Motor neuron (in vitro differentiated cells): ENCODE measurements around the gene PIK3C2B. TPM values are rescaled to one million over a fixed set of nuclear protein-coding genes. Genes with fewer than 3 reads are reported as not detected.

Experiments used
- ATAC-seq, 8 experiments: fragments of 200-7000 bp; cut with Tn5 transposase; replicated peaks in 6 of 8; 2 replicates each; pipeline ENCODE4 v1.8.0; 2021; ENCODE audit warnings: mild to moderate bottlenecking in 8 of 8, moderate library complexity in 8 of 8
- H3K27ac ChIP-seq, 2 donors: fragments of 250-450 bp; sonication (Bioruptor Pico); 2 replicates each; pipeline ENCODE4 v1.9.0; 2021; ENCODE audit warnings: antibody characterized with exemption in 2 of 2, mild to moderate bottlenecking in 2 of 2, moderate library complexity in 1 of 2
- H3K4me1 ChIP-seq, 2 donors: fragments of 250-450 bp; sonication (Bioruptor Pico); replicated peaks in 1 of 2; 2 replicates each; pipeline ENCODE4 v1.6.1; 2021; ENCODE audit warnings: antibody characterized with exemption in 2 of 2, mild to moderate bottlenecking in 2 of 2, moderate library complexity in 1 of 2
- H3K4me3 ChIP-seq, 5 donors: fragments of 250-450 bp; sonication (Bioruptor Pico); 2 replicates each; pipeline ENCODE4 v1.9.0; 2021; ENCODE audit warnings: antibody characterized with exemption in 5 of 5, mild to moderate bottlenecking in 5 of 5, moderate library complexity in 4 of 5
- WGBS, 10 experiments: fragments of 450-650 bp; shearing (Covaris generic); methylation state at CpG; one replicate each; pipeline ENCODE4 v1.0.0; 2022; 5-methylcytosine and 5-hydroxymethylcytosine counted together
- in situ Hi-C, 9 experiments: fragments of 400-800 bp; cut with MboI; loops; one replicate each; pipeline ENCODE4 v1.15.0; 2021; ENCODE audit warnings: low sequenced_read_pairs in 9 of 9, low pct_unique_long_range_greater_than_20kb in 2 of 9; ENCODE audit not compliant: unreplicated experiment in 9 of 9
- total RNA-seq, 8 experiments: library from RNA; unstranded; fragments of 300-600 nt; gene quantifications; 2 replicates each; pipeline versions ENCODE4 v1.2.3 to v1.2.4, GENCODE V29; 2022

The PIK3C2B gene
- total RNA-seq, 8 experiments from 2014 or later = 4.6 to 60.2 (median 23.7) TPM

GRCh38 chr1:204505674-204506200, 11.1 kb upstream of the PIK3C2B start:
- Histone ChIP-seq H3K4me3 (peak overlapping the region; percentile 41 to 60 (median 47)), H3K27ac (peak overlapping the region; percentile 69 to 80), H3K4me1 (peaks cover 9% of the 10 kb centered on the region in 2 donors)
- 0 to 47% (median 12%) methylated on average over 3 to 4 of the region's 4 CpGs; no CpG with 5 or more reads in 1 of the 10 experiments for WGBS, 10 experiments
- ATAC-seq = no peak
- in situ Hi-C loops = loop anchor here in 6 of 9 experiments (10.0 to 25.0 kb wide), 4 partner anchors 61 to 343 kb away; partner anchors contain the start of genes ETNK2 (in 1 of the 6), KISS1 (in 1 of the 6) and REN (in 1 of the 6)

DNA sequence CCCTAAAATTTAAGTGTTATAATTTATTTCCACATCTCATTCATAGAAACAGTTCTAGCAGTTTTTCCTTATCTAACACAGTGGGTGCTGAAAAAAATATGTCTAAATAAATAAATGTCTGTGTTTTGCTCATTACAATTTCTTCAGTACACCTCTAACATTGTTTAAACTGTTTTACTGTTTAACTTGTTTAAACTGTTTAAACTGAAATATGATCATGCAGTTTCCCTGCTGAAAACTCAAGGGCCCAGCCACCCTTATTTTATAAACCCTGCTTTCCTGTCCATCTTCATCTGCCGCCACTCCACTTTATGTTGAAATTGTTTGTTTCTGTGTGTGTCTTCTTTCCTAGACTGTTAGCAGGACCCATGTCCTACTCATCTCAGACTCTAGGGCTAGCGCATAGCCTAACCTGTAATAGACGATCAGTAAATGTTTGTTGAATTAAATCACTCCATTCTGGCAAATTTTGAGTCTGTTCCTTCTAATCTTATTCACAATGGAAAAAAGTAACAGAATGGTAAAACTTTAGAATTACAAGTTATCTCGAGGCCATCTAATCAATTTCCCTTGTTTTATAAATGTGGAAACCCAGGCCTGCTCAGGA, 9.4 kb upstream of the PIK3C2B start:
- Histone ChIP-seq H3K4me3 (no peak overlapping the region), H3K4me1 (peaks cover 9% of the 10 kb centered on the region in 2 donors), H3K27ac (no peak overlapping the region)
- no peak for ATAC-seq
- WGBS, 10 experiments = 58 to 100% (median 87%) methylated on average over 1 to 4 of the region's 4 CpGs
- in situ Hi-C loops = loop anchor here (5.0 to 25.0 kb wide), 6 partner anchors 57 to 342 kb away; partner anchors contain the start of genes ETNK2 (in 1 of the 9), KISS1 (in 1 of the 9) and REN (in 1 of the 9)

- no peak for ATAC-seq
- Histone ChIP-seq H3K4me3 (no peak overlapping the region), H3K27ac (no peak overlapping the region), H3K4me1 (peaks cover 9% of the 10 kb centered on the region in 2 donors)
- in situ Hi-C loops = loop anchor here (5.0 to 25.0 kb wide), 6 partner anchors 56 to 341 kb away; partner anchors contain the start of genes ETNK2 (in 1 of the 9), KISS1 (in 1 of the 9) and REN (in 1 of the 9)
- WGBS, 10 experiments = 10 to 35% (median 22%) methylated on average over 3 to 7 of the region's 7 CpGs
Observed at GRCh38 chr1:204503122-204503912, 8.7 kb upstream of the PIK3C2B start.

- Histone ChIP-seq H3K4me1 (peaks cover 5 to 9% of the 10 kb centered on the region in 2 donors), H3K27ac (no peak overlapping the region), H3K4me3 (no peak overlapping the region)
- in situ Hi-C loops = loop anchor here (5.0 to 25.0 kb wide), 6 partner anchors 55 to 340 kb away; partner anchors contain the start of genes ETNK2 (in 1 of the 9), KISS1 (in 1 of the 9) and REN (in 1 of the 9)
- 29 to 96% (median 83%) methylated on average over 1 to 6 of the region's 6 CpGs for WGBS, 10 experiments
- no peak for ATAC-seq
Observed at GRCh38 chr1:204502241-204502640, 7.6 kb upstream of the PIK3C2B start.

GRCh38 chr1:204499511-204500468, 5.2 kb upstream of the PIK3C2B start:
- H3K4me3 ChIP-seq = no peak overlapping the region
- H3K4me1 ChIP-seq = peaks cover 9 to 15% of the 10 kb centered on the region in 2 donors
- in situ Hi-C loops = loop anchor here (5.0 to 25.0 kb wide), 6 partner anchors 52 to 337 kb away; partner anchors contain the start of genes ETNK2 (in 1 of the 9), KISS1 (in 1 of the 9) and REN (in 1 of the 9)
- WGBS, 10 experiments = 60 to 100% (median 95%) methylated on average over 1 to 7 of the region's 7 CpGs
- no peak for ATAC-seq
- H3K27ac ChIP-seq = no peak overlapping the region

DNA sequence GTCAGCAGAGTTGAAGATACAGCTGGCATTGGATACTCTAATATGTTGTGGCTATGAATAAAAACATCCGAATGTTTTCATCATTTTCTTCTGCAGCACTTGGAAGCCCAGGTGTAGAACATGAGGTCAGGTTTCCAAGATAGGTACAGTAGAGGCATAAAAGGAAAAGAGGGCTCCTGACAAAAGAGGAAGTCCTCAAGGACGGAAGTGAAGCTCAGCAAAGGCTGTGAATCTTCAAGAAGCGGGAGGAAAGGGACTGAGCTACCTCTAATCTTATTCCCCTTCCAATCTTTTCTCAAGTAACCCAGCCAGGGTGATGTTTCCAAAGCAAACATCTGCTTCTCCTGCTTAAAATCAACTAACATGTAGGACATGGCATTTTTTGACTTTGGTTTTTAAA, 4.4 kb upstream of the PIK3C2B start:
- in situ Hi-C loops = no loop called here
- 50 to 100% (median 89%) methylated on average over 1 to 3 of the region's 3 CpGs; no CpG with 5 or more reads in 2 of the 10 experiments for WGBS, 10 experiments
- peaks cover 9 to 15% of the 10 kb centered on the region in 2 donors for H3K4me1 ChIP-seq
- H3K27ac ChIP-seq = no peak overlapping the region
- no peak for ATAC-seq
- H3K4me3 ChIP-seq = no peak overlapping the region

- WGBS, 10 experiments = 40 to 94% (median 87%) methylated on average over 1 to 5 of the region's 6 CpGs; no CpG with 5 or more reads in 2 of the 10 experiments
- Histone ChIP-seq H3K27ac (no peak overlapping the region), H3K4me3 (peak overlapping the region in 1 of 5 donors; percentile 62)
Observed at GRCh38 chr1:204495777-204496176, 1.2 kb upstream of the PIK3C2B start.

DNA sequence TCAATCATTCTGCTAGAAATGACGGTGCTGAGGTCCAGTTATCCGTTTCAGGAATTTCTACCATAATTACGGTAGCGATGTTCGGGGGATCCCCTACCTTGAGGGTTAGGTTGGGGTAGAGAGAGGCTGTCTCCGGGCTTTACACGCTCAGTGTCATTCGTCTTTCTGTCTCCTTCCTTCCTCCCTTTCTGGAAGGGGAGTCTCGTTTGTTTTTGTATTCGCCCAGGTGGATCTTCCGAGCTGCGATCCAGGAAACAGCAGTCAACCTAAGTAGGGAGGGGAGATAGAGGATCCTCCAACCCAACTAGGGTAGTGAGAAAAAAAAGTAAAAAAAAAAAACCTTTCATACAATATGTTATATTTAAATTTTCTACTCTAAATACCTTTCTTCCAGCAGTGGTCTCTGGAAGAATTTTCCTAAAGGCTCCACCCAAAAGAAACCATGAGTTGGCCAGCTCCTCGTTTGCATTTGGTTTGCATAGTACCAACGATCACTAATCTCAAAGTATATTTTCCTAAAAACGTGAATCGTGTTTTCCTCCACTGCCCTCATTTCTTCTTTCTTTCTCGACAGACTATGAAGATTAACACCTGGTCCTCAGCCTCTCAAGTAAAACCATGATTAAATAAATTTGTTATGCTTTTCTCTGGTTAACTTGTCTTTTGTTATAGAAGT, 611 bp upstream of the PIK3C2B start:
- 0 to 22% (median 10%) methylated on average over 3 to 14 of the region's 17 CpGs; no CpG with 5 or more reads in 1 of the 10 experiments for WGBS, 10 experiments
- peak in 6 of 8 experiments; percentile 1 to 14 (median 6) for ATAC-seq
- peak overlapping the region; percentile 61 to 82 (median 73) for H3K4me3 ChIP-seq
- H3K4me1 ChIP-seq = peaks cover 13 to 19% of the 10 kb centered on the region in 2 donors
- in situ Hi-C loops = no loop called here
- peak overlapping the region; percentile 42 to 96 for H3K27ac ChIP-seq

More at GRCh38 chr1:204495777-204496176, 1.2 kb upstream of the PIK3C2B start:
- no peak for ATAC-seq
- peaks cover 13 to 19% of the 10 kb centered on the region in 2 donors for H3K4me1 ChIP-seq
- in situ Hi-C loops = no loop called here

DNA sequence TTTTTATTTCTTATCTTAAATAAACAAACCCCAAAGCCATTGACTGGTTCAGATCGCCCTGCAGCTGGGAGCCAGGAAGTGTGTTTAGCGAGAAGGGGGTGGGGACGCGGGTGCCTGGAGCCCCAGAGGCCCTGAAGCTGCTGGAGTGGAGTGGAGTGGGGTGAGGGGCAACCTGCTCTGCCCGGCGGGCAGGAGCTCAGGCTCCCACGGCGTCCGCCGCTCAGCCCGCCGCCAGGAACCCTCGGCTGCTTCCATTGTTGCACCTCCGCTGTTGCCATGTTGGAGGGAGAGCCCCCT, 673 bp downstream of the PIK3C2B start:
- Histone ChIP-seq H3K4me1 (peaks cover 13 to 19% of the 10 kb centered on the region in 2 donors), H3K27ac (peak overlapping the region; percentile 95 to 96), H3K4me3 (peak overlapping the region; percentile 61 to 82 (median 73))
- peak; percentile 24 to 54 (median 46) for ATAC-seq
- in situ Hi-C loops = no loop called here
- 0 to 2% (median 0%) methylated on average over 2 to 12 of the region's 14 CpGs; no CpG with 5 or more reads in 7 of the 10 experiments for WGBS, 10 experiments

DNA sequence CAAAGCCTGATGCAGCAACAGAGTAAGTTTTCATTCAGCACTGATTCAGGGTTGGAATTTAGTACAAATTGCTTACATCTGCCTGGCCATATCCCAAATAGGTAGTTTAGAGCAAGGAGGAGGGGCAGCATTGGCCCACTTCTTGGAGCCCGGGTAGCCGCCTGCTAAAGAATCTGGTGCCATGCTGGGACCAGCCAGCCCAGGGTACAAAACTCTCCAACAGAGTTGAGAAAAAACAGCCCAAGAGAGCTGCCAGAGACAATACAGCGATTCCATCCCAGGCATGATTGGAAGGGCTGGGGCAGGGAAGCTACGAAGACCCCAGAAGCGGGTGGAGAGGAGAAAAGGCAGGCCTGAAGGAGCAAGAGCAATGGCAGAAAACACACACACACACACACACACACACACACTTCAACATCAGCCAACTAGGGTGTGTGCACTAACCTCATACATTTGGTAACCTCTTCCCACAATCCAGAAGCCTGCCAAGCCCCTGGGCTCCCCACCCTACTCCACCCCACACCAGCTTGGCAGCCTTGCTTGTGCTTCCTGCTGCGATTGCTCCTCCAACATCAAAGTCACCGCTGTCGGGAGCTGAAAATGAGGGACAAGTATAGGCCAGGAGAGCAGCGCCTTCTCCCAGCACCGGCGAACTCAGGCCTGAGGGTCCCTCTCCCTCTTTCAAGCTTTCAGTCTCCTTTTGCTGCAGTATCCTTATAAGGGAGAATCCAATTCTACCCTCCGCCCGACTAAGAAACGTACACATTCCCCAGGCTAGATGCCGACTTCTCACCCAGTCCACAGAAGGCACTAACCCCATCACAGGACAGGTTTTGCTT, 1.2 kb downstream of the PIK3C2B start:
- 0 to 60% (median 2%) methylated on average over 1 to 12 of the region's 15 CpGs; no CpG with 5 or more reads in 2 of the 10 experiments for WGBS, 10 experiments
- Histone ChIP-seq H3K4me3 (peak overlapping the region; percentile 61 to 82 (median 73)), H3K4me1 (peaks cover 13 to 19% of the 10 kb centered on the region in 2 donors), H3K27ac (peak overlapping the region; percentile 95 to 96)
- ATAC-seq = peak; percentile 0 to 52 (median 5)
- in situ Hi-C loops = no loop called here

DNA sequence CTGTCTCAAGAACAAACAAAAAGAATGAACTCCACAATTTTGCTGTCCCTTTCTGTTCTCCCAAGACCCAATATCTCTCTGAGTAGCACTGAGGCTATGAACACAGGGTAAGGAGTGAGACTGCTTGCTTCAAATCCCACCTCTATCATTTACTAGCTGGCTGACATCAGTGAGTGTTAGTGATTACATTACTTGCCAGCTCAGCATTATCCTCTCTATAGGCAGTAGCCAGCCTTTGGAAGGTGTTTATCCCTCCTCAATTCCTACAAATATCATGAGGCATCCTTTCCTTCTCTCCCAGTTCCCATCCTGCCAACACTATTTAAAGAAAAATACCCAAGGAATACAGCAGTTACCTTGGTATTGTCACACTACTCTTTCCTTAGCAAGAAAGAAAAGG, 3.0 kb downstream of the PIK3C2B start:
- H3K4me1 ChIP-seq = peaks cover 13 to 19% of the 10 kb centered on the region in 2 donors
- no peak for ATAC-seq
- H3K27ac ChIP-seq = peak overlapping the region in 1 of 2 donors; percentile 95
- in situ Hi-C loops = no loop called here
- H3K4me3 ChIP-seq = peak overlapping the region; percentile 61 to 82 (median 73)
